C4-2B (cell line): Measurements from ENCODE around the gene ANGPTL8.

Experiments used
- H3K27ac ChIP-seq: fragments of 450-650 bp; 2 replicates; pipeline ENCODE4 v1.5.1; 2017
- CTCF ChIP-seq: fragments of 450-650 bp; conservative IDR thresholded peaks from 2 replicates; pipeline ENCODE4 v1.5.1; 2017; ENCODE audit warnings: mild to moderate bottlenecking
- ZFX ChIP-seq: fragments of 450-650 bp; IDR thresholded peaks from 2 replicates; pipeline ENCODE4 v1.6.1; 2017

The ANGPTL8 gene

GRCh38 chr19:11239377-11240000 lies at the start of gene ANGPTL8:
TSS of gene ANGPTL8 (plus strand) at chr19:11239619. CDS start at chr19:11239638, 19 bp downstream.
- H3K27ac ChIP-seq, result no peak within 1 kb of the TSS
- TF ChIP-seq CTCF, result no peak
- no peak for TF ChIP-seq ZFX

DNA sequence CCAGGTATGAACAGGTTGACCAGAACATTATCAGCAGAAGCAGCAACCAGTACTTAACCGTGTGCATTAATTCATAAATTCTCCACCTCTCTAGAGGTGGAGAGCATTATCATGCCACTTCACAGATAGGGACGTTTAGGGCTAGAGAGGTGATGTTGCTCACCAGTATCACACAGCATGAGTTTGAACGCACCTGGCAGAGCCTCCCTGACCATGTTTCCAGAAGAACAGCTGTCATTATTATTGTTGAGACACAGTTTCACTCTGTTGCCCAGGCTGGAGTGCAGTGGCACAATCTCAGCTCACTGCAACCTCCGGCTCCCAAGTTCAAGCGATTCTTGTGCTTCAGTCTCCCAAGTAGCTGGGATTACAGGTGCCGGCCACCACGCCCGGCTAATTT lies 48.9 kb upstream of the ANGPTL8 start:
- TF ChIP-seq CTCF, result no peak
- no peak for TF ChIP-seq ZFX
- H3K27ac ChIP-seq, result no peak overlapping the region

DNA sequence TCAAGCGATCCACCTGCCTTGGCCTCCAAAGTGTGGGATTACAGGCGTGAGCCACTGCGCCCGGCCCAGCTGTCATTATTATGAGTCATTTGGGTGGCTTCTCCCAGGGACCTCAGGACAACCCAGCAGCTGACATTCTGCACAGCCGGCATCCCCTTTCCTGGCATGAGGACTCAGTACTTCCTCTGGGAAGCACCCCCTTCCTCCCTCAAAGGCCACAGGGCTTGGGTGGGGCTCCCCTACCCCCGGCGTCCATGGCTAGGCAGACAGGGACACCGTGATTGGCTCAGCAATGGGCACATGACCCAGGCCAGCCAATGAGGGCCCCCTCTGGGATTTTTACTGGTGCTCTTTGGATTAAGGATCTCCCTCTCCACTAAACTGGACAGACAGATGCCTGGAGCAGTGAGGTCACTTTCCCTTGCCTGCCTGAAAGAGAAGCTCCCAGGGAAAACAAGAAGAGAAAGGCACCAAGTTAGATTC lies 48.1 kb upstream of the ANGPTL8 start:
- H3K27ac ChIP-seq, result no peak overlapping the region
- no peak for TF ChIP-seq CTCF
- no peak for TF ChIP-seq ZFX

DNA sequence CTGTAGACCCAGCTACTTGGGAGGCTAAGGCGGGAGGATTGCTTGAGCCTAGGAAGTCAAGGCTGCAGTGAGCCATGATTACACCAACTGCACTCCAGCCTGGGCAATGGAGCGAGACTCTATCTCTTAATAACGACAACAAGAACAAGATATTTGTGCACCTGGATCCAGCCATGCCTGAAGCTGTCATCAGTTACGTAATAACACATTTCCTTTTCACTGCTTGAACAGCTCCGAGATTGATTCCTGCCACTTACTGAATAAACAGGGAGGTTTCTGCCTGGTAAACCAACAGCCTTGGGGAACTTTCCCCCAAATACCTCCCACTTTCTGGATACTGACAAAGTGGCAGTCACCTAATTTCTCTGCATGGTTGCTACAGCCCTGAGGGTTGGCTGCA lies 47.5 kb upstream of the ANGPTL8 start:
- no peak overlapping the region for H3K27ac ChIP-seq
- TF ChIP-seq ZFX (no peak), CTCF (no peak)

GRCh38 chr19:11192957-11193939 lies 46.2 kb upstream of the ANGPTL8 start:
- no peak overlapping the region for H3K27ac ChIP-seq

DNA sequence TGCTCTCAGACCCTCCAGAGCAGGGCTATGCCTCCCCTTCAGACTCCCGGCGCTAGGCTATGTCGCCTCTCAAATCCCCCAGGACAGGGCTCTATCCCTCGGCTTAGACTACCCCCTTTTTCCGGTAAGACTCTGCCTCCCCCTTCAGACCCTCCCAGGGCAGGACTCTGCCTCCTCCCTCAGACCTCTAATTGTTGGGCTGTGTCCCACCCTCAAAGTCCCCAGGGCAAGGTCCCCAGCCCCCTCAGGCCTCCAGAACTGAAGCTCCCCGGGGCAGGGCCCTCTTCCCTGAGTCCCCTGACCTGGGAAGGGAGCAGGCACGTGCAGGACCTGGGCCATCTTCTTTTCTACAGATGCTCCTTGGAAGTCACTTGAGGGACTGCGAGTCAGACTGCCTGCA lies 45.2 kb upstream of the ANGPTL8 start:
- no peak overlapping the region for H3K27ac ChIP-seq
- TF ChIP-seq CTCF (no peak), ZFX (no peak)

More at GRCh38 chr19:11192957-11193939, 46.2 kb upstream of the ANGPTL8 start:
- no peak for TF ChIP-seq CTCF
